Measurements from ENCODE around the gene MAGEB5. TPM values are rescaled to one million over a fixed set of nuclear protein-coding genes. Genes with fewer than 3 reads are reported as not detected.
"Not testable (repeated sequence)": the region's sequence is repeated elsewhere in the genome, so short reads cannot be mapped to it uniquely, and the experiment has no call there.

The MAGEB5 gene, protein sequence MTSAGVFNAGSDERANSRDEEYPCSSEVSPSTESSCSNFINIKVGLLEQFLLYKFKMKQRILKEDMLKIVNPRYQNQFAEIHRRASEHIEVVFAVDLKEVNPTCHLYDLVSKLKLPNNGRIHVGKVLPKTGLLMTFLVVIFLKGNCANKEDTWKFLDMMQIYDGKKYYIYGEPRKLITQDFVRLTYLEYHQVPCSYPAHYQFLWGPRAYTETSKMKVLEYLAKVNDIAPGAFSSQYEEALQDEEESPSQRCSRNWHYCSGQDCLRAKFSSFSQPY
- not detected in 2 replicates for total RNA-seq
- long read RNA-seq = 0 reads

DNA sequence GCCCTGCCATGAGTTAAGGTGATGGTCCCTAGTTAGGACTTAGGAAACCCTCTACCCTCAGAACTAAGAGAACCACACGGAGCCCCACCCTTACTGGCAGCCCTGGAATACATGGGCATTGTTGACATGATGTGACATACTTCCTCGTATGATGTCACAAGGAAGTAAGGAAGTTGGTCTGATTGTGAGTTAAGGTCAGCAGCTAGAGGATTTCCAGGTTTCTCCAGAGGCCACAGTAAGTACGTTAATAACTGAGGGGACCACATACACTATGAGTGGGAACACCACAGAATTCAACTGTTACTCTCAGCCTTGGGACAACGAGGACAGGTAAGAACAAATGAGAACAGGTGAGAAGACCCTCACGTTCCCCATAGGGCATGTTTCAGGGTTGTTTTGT is at the start of gene MAGEB5:
Gene MAGEB5, plus strand, starts transcription at position 301 of the 400 bp plus-strand sequence. CDS start 1,133 bp downstream, outside the sequence.
- no peaks in the 10 kb centered on the region for H3K4me1 Mint-ChIP-seq
- H3K27ac Mint-ChIP-seq (ENCODE audit: unreplicated experiment) = no peak within 1 kb of the TSS

DNA sequence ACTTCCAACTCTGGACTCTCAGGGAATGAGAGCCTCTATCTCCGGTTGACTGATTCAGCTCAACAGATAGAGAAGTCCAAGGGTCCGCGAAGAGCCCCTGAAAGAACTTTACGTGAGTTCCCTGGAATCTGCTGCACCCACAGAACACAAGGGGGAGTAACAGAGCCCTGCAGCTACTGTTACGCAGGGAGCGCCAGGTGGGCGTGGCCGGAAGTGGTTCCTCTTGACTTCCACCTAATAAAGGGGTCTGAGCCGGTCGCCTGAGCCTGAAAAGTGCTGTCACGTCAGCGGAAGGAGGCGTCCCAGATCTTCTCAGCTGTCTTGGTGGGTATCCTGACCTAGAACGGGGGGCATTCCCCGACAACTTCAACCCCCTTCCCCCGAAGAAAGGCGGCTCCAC is 23.8 kb upstream of the MAGEB5 start, which contains the start of gene MAGEB6:
Gene MAGEB6, plus strand, starts transcription at position 237 of the 400 bp plus-strand sequence. CDS start 1,407 bp downstream, outside the sequence.
- Mint-ChIP-seq H3K9me3 (no peaks in the 10 kb centered on the region), H3K27me3 (ENCODE audit: low read depth) (no peaks in the 10 kb centered on the region), H3K4me1 (no peaks in the 10 kb centered on the region), H3K36me3 (ENCODE audit: low read depth) (no peaks in the 10 kb centered on the region), H3K27ac (ENCODE audit: unreplicated experiment) (no peak within 1 kb of the TSS), H3K4me3 (no peak within 1 kb of the TSS)
- no peak for DNase-seq (ENCODE audit: low read depth, low spot score)
- TF ChIP-seq, protein P1, sequence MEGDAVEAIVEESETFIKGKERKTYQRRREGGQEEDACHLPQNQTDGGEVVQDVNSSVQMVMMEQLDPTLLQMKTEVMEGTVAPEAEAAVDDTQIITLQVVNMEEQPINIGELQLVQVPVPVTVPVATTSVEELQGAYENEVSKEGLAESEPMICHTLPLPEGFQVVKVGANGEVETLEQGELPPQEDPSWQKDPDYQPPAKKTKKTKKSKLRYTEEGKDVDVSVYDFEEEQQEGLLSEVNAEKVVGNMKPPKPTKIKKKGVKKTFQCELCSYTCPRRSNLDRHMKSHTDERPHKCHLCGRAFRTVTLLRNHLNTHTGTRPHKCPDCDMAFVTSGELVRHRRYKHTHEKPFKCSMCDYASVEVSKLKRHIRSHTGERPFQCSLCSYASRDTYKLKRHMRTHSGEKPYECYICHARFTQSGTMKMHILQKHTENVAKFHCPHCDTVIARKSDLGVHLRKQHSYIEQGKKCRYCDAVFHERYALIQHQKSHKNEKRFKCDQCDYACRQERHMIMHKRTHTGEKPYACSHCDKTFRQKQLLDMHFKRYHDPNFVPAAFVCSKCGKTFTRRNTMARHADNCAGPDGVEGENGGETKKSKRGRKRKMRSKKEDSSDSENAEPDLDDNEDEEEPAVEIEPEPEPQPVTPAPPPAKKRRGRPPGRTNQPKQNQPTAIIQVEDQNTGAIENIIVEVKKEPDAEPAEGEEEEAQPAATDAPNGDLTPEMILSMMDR (conservative IDR thresholded peaks at IDR 0.05) = no peak

More for the DNA sequence above, at the start of gene MAGEB5:
- Mint-ChIP-seq H3K9me3 (peaks cover 5% of the 10 kb centered on the region), H3K27me3 (ENCODE audit: low read depth) (no peaks in the 10 kb centered on the region), H3K36me3 (ENCODE audit: low read depth) (no peaks in the 10 kb centered on the region), H3K4me3 (no peak within 1 kb of the TSS)
- DNase-seq (ENCODE audit: low read depth, low spot score) = no peak
- TF ChIP-seq, protein P1 (conservative IDR thresholded peaks at IDR 0.05) = no peak

DNA sequence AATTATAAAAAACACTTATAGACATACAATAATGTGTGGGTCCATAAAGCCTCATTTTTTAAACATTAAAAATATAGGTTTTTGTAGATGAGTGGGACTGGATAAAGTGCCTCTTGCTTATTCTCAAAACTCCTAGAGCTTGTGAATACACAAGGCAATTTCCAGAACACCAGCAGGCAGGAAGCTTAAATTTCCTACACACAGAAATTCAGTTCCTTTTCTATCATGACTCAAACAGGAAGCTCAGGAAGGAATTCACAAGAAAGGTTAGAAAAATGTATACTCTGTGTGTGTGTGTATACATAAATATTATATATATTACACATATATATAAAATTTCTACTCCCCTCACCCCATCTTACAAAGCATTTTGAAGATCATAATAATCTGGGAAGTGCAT is 12.4 kb upstream of the MAGEB5 start:
- H3K4me3 Mint-ChIP-seq = no peak overlapping the region
- peaks cover 22% of the 10 kb centered on the region for H3K9me3 Mint-ChIP-seq
- no peaks in the 10 kb centered on the region for H3K36me3 Mint-ChIP-seq (ENCODE audit: low read depth)
- no peak overlapping the region for H3K27ac Mint-ChIP-seq (ENCODE audit: unreplicated experiment)
- H3K27me3 Mint-ChIP-seq (ENCODE audit: low read depth) = no peaks in the 10 kb centered on the region
- H3K4me1 Mint-ChIP-seq = no peaks in the 10 kb centered on the region
- no peak for DNase-seq (ENCODE audit: low read depth, low spot score)
- TF ChIP-seq, protein P1 (conservative IDR thresholded peaks at IDR 0.05) = no peak

DNA sequence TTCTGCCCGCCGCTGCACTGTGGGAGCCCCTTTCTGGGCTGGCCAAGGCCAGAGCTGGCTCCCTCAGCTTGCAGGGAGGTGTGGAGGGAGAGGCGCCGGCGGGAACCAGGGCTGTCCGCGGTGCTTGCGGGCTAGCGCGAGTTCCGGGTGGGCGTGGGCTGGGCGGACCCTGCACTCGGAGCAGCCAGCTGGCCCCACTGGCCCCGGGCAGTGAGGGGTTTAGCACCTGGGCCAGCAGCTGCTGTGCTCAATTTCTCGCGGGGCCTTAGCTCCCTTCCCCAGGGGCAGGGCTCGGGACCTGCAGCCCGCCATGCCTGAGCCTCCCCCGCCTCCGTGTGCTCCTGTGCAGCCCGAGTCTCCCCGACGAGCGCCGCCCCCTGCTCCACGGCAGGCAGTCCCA is 11.3 kb upstream of the MAGEB5 start:
- peaks cover 22% of the 10 kb centered on the region for H3K9me3 Mint-ChIP-seq
- H3K27ac Mint-ChIP-seq (ENCODE audit: unreplicated experiment); DNase-seq (ENCODE audit: low read depth, low spot score); H3K4me3 Mint-ChIP-seq; H3K4me1 Mint-ChIP-seq; H3K36me3 Mint-ChIP-seq (ENCODE audit: low read depth); H3K27me3 Mint-ChIP-seq (ENCODE audit: low read depth): not testable (repeated sequence)

DNA sequence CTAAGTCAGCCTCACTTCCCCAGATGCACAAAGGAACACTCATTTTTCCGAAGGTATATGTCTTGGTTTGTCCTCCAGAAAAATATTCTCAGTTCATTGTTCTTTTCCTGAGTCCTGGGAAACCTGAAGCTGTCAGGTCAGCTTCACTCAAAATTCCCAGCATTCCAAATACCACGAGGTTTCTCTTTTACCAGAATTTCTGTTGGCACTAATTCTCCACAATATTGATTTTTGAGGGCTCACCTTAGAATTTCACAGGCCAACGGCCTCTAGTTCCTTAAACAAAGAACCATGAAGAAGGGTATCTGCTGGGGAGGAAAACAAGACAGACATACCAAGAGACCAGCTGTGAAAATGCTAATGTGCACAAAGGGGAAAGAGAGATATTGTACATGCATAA is 8.0 kb upstream of the MAGEB5 start:
- no peak for DNase-seq (ENCODE audit: low read depth, low spot score)
- H3K4me1 Mint-ChIP-seq = no peaks in the 10 kb centered on the region
- H3K36me3 Mint-ChIP-seq (ENCODE audit: low read depth) = no peaks in the 10 kb centered on the region
- H3K4me3 Mint-ChIP-seq = no peak overlapping the region
- no peak overlapping the region for H3K27ac Mint-ChIP-seq (ENCODE audit: unreplicated experiment)
- H3K27me3 Mint-ChIP-seq (ENCODE audit: low read depth) = no peaks in the 10 kb centered on the region
- peaks cover 11% of the 10 kb centered on the region for H3K9me3 Mint-ChIP-seq
- TF ChIP-seq, protein P1 (conservative IDR thresholded peaks at IDR 0.05) = no peak

DNA sequence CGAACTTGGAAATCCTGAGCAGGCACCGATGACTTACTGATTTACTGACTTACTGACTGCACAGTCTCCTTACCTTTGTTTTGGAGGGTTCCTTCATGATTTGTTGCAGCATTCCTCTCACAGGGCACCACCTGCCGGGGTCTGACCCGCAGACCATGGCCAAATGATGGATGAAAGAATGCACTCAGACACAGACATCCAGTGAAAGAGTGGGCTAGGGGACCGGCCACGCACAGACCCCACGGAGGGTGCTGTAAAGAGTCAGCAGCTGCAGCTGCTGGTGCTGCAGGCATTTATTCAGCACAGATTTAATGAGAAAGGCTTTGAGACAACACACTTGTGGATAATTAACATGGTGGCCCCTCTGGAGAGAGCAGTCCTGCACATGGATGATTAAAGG is 3.4 kb downstream of the MAGEB5 start:
- Mint-ChIP-seq H3K4me1 (no peaks in the 10 kb centered on the region), H3K27ac (ENCODE audit: unreplicated experiment) (no peak overlapping the region), H3K27me3 (ENCODE audit: low read depth) (no peaks in the 10 kb centered on the region), H3K36me3 (ENCODE audit: low read depth) (no peaks in the 10 kb centered on the region), H3K4me3 (no peak overlapping the region), H3K9me3 (peaks cover 7% of the 10 kb centered on the region)
- TF ChIP-seq, protein P1 (conservative IDR thresholded peaks at IDR 0.05) = no peak
- no peak for DNase-seq (ENCODE audit: low read depth, low spot score)

All from neural crest cell (in vitro differentiated cells).